Neural progenitor cell (in vitro differentiated cells): ENCODE data around the gene KRTAP10-9.

Experiments
- CTCF ChIP-seq: fragments of 200-600 bp; sonication (generic); IDR thresholded peaks from 2 replicates; pipeline ENCODE4 v1.5.1; 2017; ENCODE audit warnings: antibody characterized with exemption, mild to moderate bottlenecking
- EZH2 ChIP-seq: fragments of 200-600 bp; sonication (generic); IDR thresholded peaks from 2 replicates; pipeline ENCODE4 v1.6.1; 2017; ENCODE audit warnings: antibody characterized with exemption, mild to moderate bottlenecking, moderate library complexity
- EZH2phosphoT487 ChIP-seq: fragments of 200-600 bp; sonication (generic); IDR thresholded peaks from 2 replicates; pipeline ENCODE4 v1.6.1; 2017; ENCODE audit warnings: antibody characterized with exemption

- no peak for TF ChIP-seq CTCF
- TF ChIP-seq EZH2phosphoT487, result no peak
- TF ChIP-seq EZH2, result no peak
These were observed 32.4 kb upstream of the KRTAP10-9 start for GRCh38 chr21:44594406-44594916.
